Tibial artery (tissue), 4 donors: ENCODE results near the gene AK5.

Experiments
- DNase-seq, 2 donors: peaks; one replicate each; pipeline ENCODE4 v3.0.0-alpha.2; 2019
- H3K27ac ChIP-seq, 2 donors: fragments of 200-600 bp; sonication (generic) in 1 of 2; 1 replicate in 1 of 2; 2 replicates in 1 of 2; pipeline ENCODE4 v1.5.1; 2018 to 2019; ENCODE audit warnings: mild to moderate bottlenecking in 1 of 2
- H3K27me3 ChIP-seq, 2 donors: fragments of 200-600 bp; sonication (generic) in 1 of 2; one replicate each; pipeline versions ENCODE4 v1.5.1 to v1.6.0; 2016 to 2019
- H3K36me3 ChIP-seq, 3 donors: fragments of 200-600 bp; sonication (generic) in 2 of 3; one replicate each; pipeline ENCODE4 v1.5.1; 2016 to 2019; ENCODE audit warnings: mild to moderate bottlenecking in 2 of 3
- H3K4me1 ChIP-seq, 4 donors: fragments of 200-600 bp; sonication (generic) in 2 of 4; 1 replicate in 3 of 4; 2 replicates in 1 of 4; pipeline ENCODE4 v1.5.1; 2016 to 2019
- H3K4me3 ChIP-seq, 2 donors: fragments of 200-600 bp; sonication (generic) in 1 of 2; 1 replicate in 1 of 2; 2 replicates in 1 of 2; pipeline ENCODE4 v1.5.1; 2018 to 2019; ENCODE audit warnings: mild to moderate bottlenecking in 2 of 2
- H3K9me3 ChIP-seq, 3 donors: fragments of 200-600 bp; sonication (generic) in 1 of 3; one replicate each; pipeline ENCODE4 v1.5.1; 2016 to 2019
- CTCF ChIP-seq, 2 experiments: fragments of 200-600 bp in 1 of 2; fragments of 450-650 bp in 1 of 2; IDR thresholded peaks; one replicate each; pipeline ENCODE4 v1.5.1; 2017 to 2019; ENCODE audit warnings: antibody characterized with exemption in 2 of 2, mild to moderate bottlenecking in 1 of 2, moderate library complexity in 1 of 2
- intact Hi-C: fragments of 100-400 bp; cut with DNase I; formaldehyde crosslinking; loops from one replicate; pipeline ENCODE4 v1.15.0; 2023; ENCODE audit warnings: low total_unique reads

The AK5 gene

GRCh38 chr1:77361621-77362020, 79.8 kb downstream of the AK5 start:
- TF ChIP-seq CTCF (IDR thresholded peaks at IDR 0.05) = no peak
- no peaks in the 10 kb centered on the region for H3K27me3 ChIP-seq
- no peaks in the 10 kb centered on the region for H3K9me3 ChIP-seq
- no peak overlapping the region for H3K4me3 ChIP-seq
- DNase-seq = no peak
- H3K36me3 ChIP-seq = no peaks in the 10 kb centered on the region
- intact Hi-C loops = no loop called here
- no peak overlapping the region for H3K27ac ChIP-seq
- no peaks in the 10 kb centered on the region for H3K4me1 ChIP-seq

- TF ChIP-seq CTCF (IDR thresholded peaks at IDR 0.05) = no peak
- DNase-seq = no peak
- intact Hi-C loops = no loop called here
- peaks cover 0 to 6% (median 0%) of the 10 kb centered on the region in 4 donors for H3K4me1 ChIP-seq
- no peaks in the 10 kb centered on the region for H3K36me3 ChIP-seq
- H3K4me3 ChIP-seq = no peak overlapping the region
- H3K27me3 ChIP-seq = no peaks in the 10 kb centered on the region
- peak overlapping the region in 1 of 2 donors; percentile 37 for H3K27ac ChIP-seq
- no peaks in the 10 kb centered on the region for H3K9me3 ChIP-seq
Measured at GRCh38 chr1:77370161-77370560, 88.3 kb downstream of the AK5 start.

- no peaks in the 10 kb centered on the region for H3K36me3 ChIP-seq
- H3K4me1 ChIP-seq = peaks cover 0 to 6% (median 0%) of the 10 kb centered on the region in 4 donors
- no peak for TF ChIP-seq CTCF (IDR thresholded peaks at IDR 0.05)
- DNase-seq = no peak
- intact Hi-C loops = no loop called here
- no peaks in the 10 kb centered on the region for H3K9me3 ChIP-seq
- H3K27me3 ChIP-seq = no peaks in the 10 kb centered on the region
- no peak overlapping the region for H3K27ac ChIP-seq
- no peak overlapping the region for H3K4me3 ChIP-seq
Measured at GRCh38 chr1:77370583-77371306, 88.9 kb downstream of the AK5 start.

- no peak overlapping the region for H3K4me3 ChIP-seq
- H3K9me3 ChIP-seq = no peaks in the 10 kb centered on the region
- intact Hi-C loops = no loop called here
- H3K36me3 ChIP-seq = no peaks in the 10 kb centered on the region
- no peak overlapping the region for H3K27ac ChIP-seq
- no peaks in the 10 kb centered on the region for H3K27me3 ChIP-seq
- TF ChIP-seq CTCF (IDR thresholded peaks at IDR 0.05) = no peak
- DNase-seq = no peak
- peaks cover 0 to 6% (median 0%) of the 10 kb centered on the region in 4 donors for H3K4me1 ChIP-seq
Measured at GRCh38 chr1:77371396-77371795, 89.6 kb downstream of the AK5 start.

DNA sequence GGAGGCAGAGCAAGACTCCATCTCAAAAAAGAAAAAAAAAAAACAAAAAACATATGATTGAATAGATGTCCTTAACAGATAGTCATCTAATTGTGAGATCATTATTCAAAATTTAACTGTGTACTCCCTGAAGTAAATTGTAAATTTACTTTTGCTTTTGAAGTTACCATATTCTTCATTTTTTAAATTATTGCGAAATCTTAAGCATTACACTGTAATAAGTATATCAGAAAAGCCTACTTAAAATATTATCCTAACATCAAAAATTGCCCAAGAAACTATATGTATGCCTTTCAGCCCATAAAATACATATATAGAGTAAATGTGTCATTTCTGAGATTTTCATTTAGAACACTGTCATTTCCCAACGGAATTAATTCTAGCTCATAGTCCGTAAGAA, 91.9 kb downstream of the AK5 start:
- H3K4me3 ChIP-seq = no peak overlapping the region
- TF ChIP-seq CTCF (IDR thresholded peaks at IDR 0.05) = no peak
- H3K4me1 ChIP-seq = peaks cover 0 to 6% (median 0%) of the 10 kb centered on the region in 4 donors
- H3K9me3 ChIP-seq = no peaks in the 10 kb centered on the region
- H3K27me3 ChIP-seq = no peaks in the 10 kb centered on the region
- intact Hi-C loops = no loop called here
- no peak for DNase-seq
- no peak overlapping the region for H3K27ac ChIP-seq
- H3K36me3 ChIP-seq = no peaks in the 10 kb centered on the region
